ENCODE results near the gene NDST1.
A peak's percentile ranks its signal among the peaks of the same experiment; 100 is the strongest.

The NDST1 gene

GRCh38 chr5:150549735-150550134 lies 41.8 kb downstream of the NDST1 start:
- DNase-seq, result no peak

- DNase-seq, result no peak
These were observed 42.4 kb downstream of the NDST1 start for GRCh38 chr5:150550286-150550685.

GRCh38 chr5:150551066-150551465 lies 43.1 kb downstream of the NDST1 start:
- DNase-seq, result no peak

- DNase-seq, result no peak
These were observed 45.5 kb downstream of the NDST1 start for GRCh38 chr5:150553402-150553801.

- no peak for DNase-seq
These were observed 46.0 kb downstream of the NDST1 start for GRCh38 chr5:150553911-150554310.

- no peak for DNase-seq
These were observed 46.9 kb downstream of the NDST1 start for GRCh38 chr5:150554857-150555256.

GRCh38 chr5:150556106-150556505 lies 48.2 kb downstream of the NDST1 start:
- DNase-seq, result no peak

GRCh38 chr5:150556859-150557508 lies 49.1 kb downstream of the NDST1 start:
- no peak for DNase-seq

- no peak for DNase-seq
These were observed 49.6 kb downstream of the NDST1 start for GRCh38 chr5:150557509-150557872.

GRCh38 chr5:150558088-150558621 lies 50.2 kb downstream of the NDST1 start:
- DNase-seq, result no peak

- no peak for DNase-seq
These were observed 51.2 kb downstream of the NDST1 start for GRCh38 chr5:150559088-150559487.

- DNase-seq, result no peak
These were observed 51.8 kb downstream of the NDST1 start for GRCh38 chr5:150559701-150560100.

- DNase-seq, result peak; percentile 60 to 77
These were observed 52.7 kb downstream of the NDST1 start for GRCh38 chr5:150560401-150561191.

GRCh38 chr5:150561192-150561512 lies 53.2 kb downstream of the NDST1 start:
- DNase-seq, result no peak

- DNase-seq, result no peak
These were observed 53.8 kb downstream of the NDST1 start for GRCh38 chr5:150561571-150562275.

GRCh38 chr5:150562832-150563231 lies 54.9 kb downstream of the NDST1 start:
- DNase-seq, result peak in 1 of 2 experiments; percentile 4

GRCh38 chr5:150565868-150566267 lies 57.9 kb downstream of the NDST1 start:
- no peak for DNase-seq

GRCh38 chr5:150567031-150567717 lies 59.2 kb downstream of the NDST1 start:
- DNase-seq, result no peak

GRCh38 chr5:150568663-150569062 lies 60.7 kb downstream of the NDST1 start:
- DNase-seq, result no peak

GRCh38 chr5:150570333-150570732 lies 62.4 kb downstream of the NDST1 start:
- DNase-seq, result no peak

- no peak for DNase-seq
These were observed 63.9 kb downstream of the NDST1 start for GRCh38 chr5:150571836-150572235.

GRCh38 chr5:150573216-150573615 lies 65.3 kb downstream of the NDST1 start:
- DNase-seq, result no peak
